Measurements from ENCODE around the gene C11orf21. TPM values are rescaled to one million over a fixed set of nuclear protein-coding genes. Genes with fewer than 3 reads are reported as not detected.
"Not testable (repeated sequence)": the region's sequence is repeated elsewhere in the genome, so short reads cannot be mapped to it uniquely, and the experiment has no call there.

The C11orf21 gene
- total and polyA plus RNA-seq, 2 experiments from 2014 or later, result 0.17 to 0.68 TPM

DNA sequence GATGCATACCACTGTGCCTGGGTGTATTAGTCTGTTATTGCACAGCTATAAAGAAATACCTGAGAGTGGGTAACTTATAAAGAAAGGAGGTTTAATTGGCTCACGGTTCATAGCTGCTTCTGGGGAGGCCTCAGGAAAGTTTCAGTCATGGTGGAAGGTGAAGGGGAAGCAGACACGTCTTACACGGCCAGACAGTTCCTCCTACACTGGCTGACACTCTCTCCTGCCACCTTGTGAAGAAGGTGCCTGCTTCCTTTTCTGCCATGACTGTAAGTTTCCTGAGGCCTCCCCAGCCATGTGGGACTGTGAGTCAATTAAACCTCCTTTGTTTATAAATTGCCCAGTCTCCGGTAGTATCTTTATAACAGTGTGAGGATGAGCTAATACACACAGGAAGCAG, 41.8 kb upstream of the C11orf21 start:
- H2AFZ ChIP-seq, result no peak overlapping the region
- H3K4me3 ChIP-seq, result no peak overlapping the region
- no peaks in the 10 kb centered on the region for H3K79me2 ChIP-seq
- H3K4me2 ChIP-seq, result no peak overlapping the region
- no peaks in the 10 kb centered on the region for H4K20me1 ChIP-seq (ENCODE audit: insufficient read depth, poor library complexity, severe bottlenecking)
- H3K9me2 ChIP-seq (replicated peaks; ENCODE audit: insufficient read depth), result no peaks in the 10 kb centered on the region
- H3K4me1 ChIP-seq (ENCODE audit: insufficient read depth), result no peaks in the 10 kb centered on the region
- TF ChIP-seq EZH2 (IDR thresholded peaks at IDR 0.05; ENCODE audit: borderline replicate concordance) (no peak), EZH2phosphoT487 (IDR thresholded peaks at IDR 0.05; ENCODE audit: low read depth, severe bottlenecking, unreplicated experiment) (no peak)
- TF ChIP-seq, protein P1, sequence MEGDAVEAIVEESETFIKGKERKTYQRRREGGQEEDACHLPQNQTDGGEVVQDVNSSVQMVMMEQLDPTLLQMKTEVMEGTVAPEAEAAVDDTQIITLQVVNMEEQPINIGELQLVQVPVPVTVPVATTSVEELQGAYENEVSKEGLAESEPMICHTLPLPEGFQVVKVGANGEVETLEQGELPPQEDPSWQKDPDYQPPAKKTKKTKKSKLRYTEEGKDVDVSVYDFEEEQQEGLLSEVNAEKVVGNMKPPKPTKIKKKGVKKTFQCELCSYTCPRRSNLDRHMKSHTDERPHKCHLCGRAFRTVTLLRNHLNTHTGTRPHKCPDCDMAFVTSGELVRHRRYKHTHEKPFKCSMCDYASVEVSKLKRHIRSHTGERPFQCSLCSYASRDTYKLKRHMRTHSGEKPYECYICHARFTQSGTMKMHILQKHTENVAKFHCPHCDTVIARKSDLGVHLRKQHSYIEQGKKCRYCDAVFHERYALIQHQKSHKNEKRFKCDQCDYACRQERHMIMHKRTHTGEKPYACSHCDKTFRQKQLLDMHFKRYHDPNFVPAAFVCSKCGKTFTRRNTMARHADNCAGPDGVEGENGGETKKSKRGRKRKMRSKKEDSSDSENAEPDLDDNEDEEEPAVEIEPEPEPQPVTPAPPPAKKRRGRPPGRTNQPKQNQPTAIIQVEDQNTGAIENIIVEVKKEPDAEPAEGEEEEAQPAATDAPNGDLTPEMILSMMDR (IDR thresholded peaks at IDR 0.05; ENCODE audit: poor library complexity), result no peak
- H3K27ac ChIP-seq, result no peak overlapping the region
- no peaks in the 10 kb centered on the region for H3K36me3 ChIP-seq (replicated peaks; ENCODE audit: insufficient read depth, low read depth)
- no peaks in the 10 kb centered on the region for H3K9me3 ChIP-seq (ENCODE audit: low read depth)
- H3K27me3 ChIP-seq, result no peaks in the 10 kb centered on the region
- WGBS (ENCODE audit: low lambda C conversion rate, missing lambda C conversion rate), result 84% methylated on average over 4 of the region's 4 CpGs
- DNase-seq (ENCODE audit: low spot score), result no peak

DNA sequence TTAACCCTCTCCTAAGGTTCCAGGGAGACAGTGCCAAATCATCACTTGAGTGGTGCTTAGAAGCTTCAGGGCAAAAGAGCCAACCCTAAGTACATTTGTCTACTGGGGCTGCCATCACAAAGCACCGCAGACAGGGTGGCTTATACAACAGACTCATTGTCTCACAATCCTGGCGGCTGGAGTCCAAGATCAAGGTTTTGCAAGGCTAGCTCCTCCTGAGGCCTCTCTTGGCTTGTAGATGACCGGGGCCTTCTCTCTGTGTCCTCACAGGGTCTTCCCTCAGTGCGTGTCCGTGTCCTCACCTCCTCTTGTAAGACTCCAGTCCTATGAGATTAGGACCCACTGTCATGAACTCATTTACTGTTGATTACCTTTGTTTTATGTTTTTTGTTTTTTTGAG, 41.3 kb upstream of the C11orf21 start:
- Histone ChIP-seq H3K79me2 (no peaks in the 10 kb centered on the region), H2AFZ (no peak overlapping the region)

DNA sequence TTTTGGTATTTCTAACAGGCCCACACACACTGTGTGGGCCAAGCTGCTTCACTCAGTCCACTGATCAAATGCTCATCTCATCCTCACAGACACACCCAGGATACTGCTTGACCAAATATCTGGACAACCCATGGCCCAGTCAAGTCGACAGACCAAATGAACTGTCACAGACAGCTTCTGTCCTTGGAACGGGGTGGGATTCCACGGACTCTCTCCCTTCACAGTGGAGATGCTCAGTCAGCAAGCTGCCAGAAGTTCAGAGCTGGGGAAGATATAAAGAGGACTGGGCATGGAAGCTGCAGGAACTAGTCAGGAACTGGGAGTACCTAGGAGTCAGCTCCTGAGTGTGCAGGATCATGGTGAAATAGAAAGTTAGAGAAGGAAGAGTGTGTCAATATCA, 40.8 kb upstream of the C11orf21 start:
- no peaks in the 10 kb centered on the region for H3K9me2 ChIP-seq (replicated peaks; ENCODE audit: insufficient read depth)
- no peak overlapping the region for H3K27ac ChIP-seq
- H3K36me3 ChIP-seq (replicated peaks; ENCODE audit: insufficient read depth, low read depth), result no peaks in the 10 kb centered on the region
- H3K27me3 ChIP-seq, result no peaks in the 10 kb centered on the region
- H3K79me2 ChIP-seq, result no peaks in the 10 kb centered on the region
- no peak overlapping the region for H2AFZ ChIP-seq
- H3K4me2 ChIP-seq, result no peak overlapping the region
- no peaks in the 10 kb centered on the region for H4K20me1 ChIP-seq (ENCODE audit: insufficient read depth, poor library complexity, severe bottlenecking)
- DNase-seq (ENCODE audit: low spot score), result no peak
- no peaks in the 10 kb centered on the region for H3K9me3 ChIP-seq (ENCODE audit: low read depth)
- 92% methylated on average over 3 of the region's 3 CpGs for WGBS (ENCODE audit: low lambda C conversion rate, missing lambda C conversion rate)
- no peak overlapping the region for H3K4me3 ChIP-seq
- no peaks in the 10 kb centered on the region for H3K4me1 ChIP-seq (ENCODE audit: insufficient read depth)
- TF ChIP-seq EZH2 (IDR thresholded peaks at IDR 0.05; ENCODE audit: borderline replicate concordance), result no peak
- no peak for TF ChIP-seq EZH2phosphoT487 (IDR thresholded peaks at IDR 0.05; ENCODE audit: low read depth, severe bottlenecking, unreplicated experiment)
- TF ChIP-seq, protein P1 (IDR thresholded peaks at IDR 0.05; ENCODE audit: poor library complexity), result no peak

More for the DNA sequence above, 41.3 kb upstream of the C11orf21 start:
- Histone ChIP-seq H3K4me1 (ENCODE audit: insufficient read depth) (no peaks in the 10 kb centered on the region), H3K9me2 (replicated peaks; ENCODE audit: insufficient read depth) (no peaks in the 10 kb centered on the region), H3K27ac (no peak overlapping the region), H3K27me3 (no peaks in the 10 kb centered on the region), H3K36me3 (replicated peaks; ENCODE audit: insufficient read depth, low read depth) (no peaks in the 10 kb centered on the region), H3K4me2 (no peak overlapping the region), H4K20me1 (ENCODE audit: insufficient read depth, poor library complexity, severe bottlenecking) (no peaks in the 10 kb centered on the region), H3K9me3 (ENCODE audit: low read depth) (no peaks in the 10 kb centered on the region), H3K4me3 (no peak overlapping the region)
- TF ChIP-seq, protein P1 (IDR thresholded peaks at IDR 0.05; ENCODE audit: poor library complexity), result no peak
- TF ChIP-seq EZH2 (IDR thresholded peaks at IDR 0.05; ENCODE audit: borderline replicate concordance), result no peak
- TF ChIP-seq EZH2phosphoT487 (IDR thresholded peaks at IDR 0.05; ENCODE audit: low read depth, severe bottlenecking, unreplicated experiment), result no peak
- no peak for DNase-seq (ENCODE audit: low spot score)
- WGBS (ENCODE audit: low lambda C conversion rate, missing lambda C conversion rate), result 70% methylated on average over 5 of the region's 5 CpGs

DNA sequence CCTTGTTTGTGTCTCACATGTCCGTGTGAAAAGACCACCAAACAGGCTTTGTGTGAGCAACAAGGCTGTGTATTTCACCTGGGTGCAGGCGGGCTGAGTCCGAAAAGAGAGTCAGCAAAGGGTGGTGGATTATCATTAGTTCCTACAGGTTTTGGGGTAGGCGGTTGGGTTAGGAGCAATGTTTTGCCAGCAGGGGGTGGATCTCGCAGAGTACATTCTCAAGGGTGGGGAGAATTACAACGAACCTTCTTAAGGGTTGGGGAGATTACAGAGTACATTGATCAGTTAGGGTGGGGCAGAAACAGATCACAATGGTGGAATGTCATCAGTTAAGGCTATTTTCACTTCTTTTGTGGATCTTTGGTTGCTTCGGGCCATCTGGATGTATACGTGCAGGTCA, 37.0 kb upstream of the C11orf21 start:
- not testable (repeated sequence) for H3K9me2 ChIP-seq (replicated peaks; ENCODE audit: insufficient read depth); H3K27ac ChIP-seq; H3K4me2 ChIP-seq; H3K9me3 ChIP-seq (ENCODE audit: low read depth); H3K4me1 ChIP-seq (ENCODE audit: insufficient read depth); H4K20me1 ChIP-seq (ENCODE audit: insufficient read depth, poor library complexity, severe bottlenecking); H3K27me3 ChIP-seq; H3K4me3 ChIP-seq; H3K79me2 ChIP-seq; H2AFZ ChIP-seq; DNase-seq (ENCODE audit: low spot score); H3K36me3 ChIP-seq (replicated peaks; ENCODE audit: insufficient read depth, low read depth)
- WGBS (ENCODE audit: low lambda C conversion rate, missing lambda C conversion rate), result 76% methylated on average over 8 of the region's 8 CpGs

DNA sequence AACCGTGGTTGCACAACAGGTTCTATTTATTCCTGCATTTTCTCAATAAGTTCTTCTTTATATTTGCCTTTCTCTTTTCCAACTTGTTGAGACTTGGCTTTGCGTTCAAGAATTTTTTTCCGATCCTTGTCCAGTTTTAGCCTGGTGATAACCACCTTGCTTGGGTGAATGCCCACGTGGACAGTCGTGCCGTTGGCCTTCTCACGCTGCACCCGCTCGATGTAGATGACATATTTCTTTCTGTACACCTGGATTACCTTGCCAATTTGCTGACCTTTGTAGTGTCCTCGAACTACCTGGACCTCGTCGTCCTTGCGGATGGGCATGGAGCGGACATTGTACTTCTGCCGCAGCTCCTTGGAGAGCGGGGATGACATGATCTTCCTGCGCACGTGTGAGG, 33.6 kb upstream of the C11orf21 start:
- H4K20me1 ChIP-seq (ENCODE audit: insufficient read depth, poor library complexity, severe bottlenecking); H3K27me3 ChIP-seq; H2AFZ ChIP-seq; H3K36me3 ChIP-seq (replicated peaks; ENCODE audit: insufficient read depth, low read depth); H3K9me2 ChIP-seq (replicated peaks; ENCODE audit: insufficient read depth); H3K4me3 ChIP-seq; H3K9me3 ChIP-seq (ENCODE audit: low read depth); DNase-seq (ENCODE audit: low spot score); H3K4me2 ChIP-seq; H3K79me2 ChIP-seq; H3K4me1 ChIP-seq (ENCODE audit: insufficient read depth); H3K27ac ChIP-seq: not testable (repeated sequence)
- WGBS (ENCODE audit: low lambda C conversion rate, missing lambda C conversion rate), result 96% methylated on average over 18 of the region's 18 CpGs

DNA sequence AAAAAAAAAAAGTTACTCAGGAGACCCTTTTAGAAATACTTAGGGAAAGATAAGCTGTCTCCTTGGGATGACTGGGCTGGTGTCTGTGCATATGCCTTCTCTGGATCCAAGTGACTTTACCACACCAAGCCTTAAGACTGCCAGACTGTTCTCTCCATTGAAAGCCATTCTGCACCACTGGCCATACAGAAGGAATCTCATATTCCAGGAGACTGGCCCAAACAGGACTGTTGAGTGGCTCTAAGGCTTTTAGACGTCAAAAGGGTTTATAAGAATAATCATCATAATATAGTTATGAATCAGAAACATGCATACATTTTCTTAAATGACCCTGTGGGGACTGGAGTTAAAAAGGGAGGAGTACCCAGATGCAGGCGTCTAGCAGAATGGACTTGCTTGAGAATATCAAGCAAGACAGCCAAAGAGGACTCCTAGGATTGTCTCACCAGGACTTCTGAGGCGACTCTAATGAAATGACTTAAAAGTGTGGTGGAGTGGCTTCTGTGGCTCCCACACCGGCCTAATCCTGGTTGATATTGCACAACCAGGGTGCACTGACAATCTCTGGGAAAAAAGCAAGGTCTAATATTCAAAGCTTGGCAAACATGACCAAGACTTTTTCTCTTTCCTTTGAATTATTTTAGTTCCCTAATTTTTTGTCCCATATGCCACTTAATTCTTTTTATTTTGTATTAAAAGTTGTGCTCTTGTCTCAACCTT, 31.9 kb upstream of the C11orf21 start:
- H3K36me3 ChIP-seq (replicated peaks; ENCODE audit: insufficient read depth, low read depth); H3K4me2 ChIP-seq; H3K9me3 ChIP-seq (ENCODE audit: low read depth); H4K20me1 ChIP-seq (ENCODE audit: insufficient read depth, poor library complexity, severe bottlenecking); H3K79me2 ChIP-seq; H3K4me3 ChIP-seq; H3K9me2 ChIP-seq (replicated peaks; ENCODE audit: insufficient read depth); DNase-seq (ENCODE audit: low spot score); H2AFZ ChIP-seq; H3K27me3 ChIP-seq; H3K27ac ChIP-seq; H3K4me1 ChIP-seq (ENCODE audit: insufficient read depth): not testable (repeated sequence)
- WGBS (ENCODE audit: low lambda C conversion rate, missing lambda C conversion rate), result 89% methylated on average over 2 of the region's 4 CpGs

All from hepatocyte (in vitro differentiated cells).